Lower lobe of right lung (tissue), 2 donors: ENCODE measurements around the gene OCIAD1. TPM values are rescaled to one million over a fixed set of nuclear protein-coding genes. Genes with fewer than 3 reads are reported as not detected.

ENCODE experiments used
- ATAC-seq, 2 donors: fragments of 200-7000 bp; cut with Tn5 transposase; one replicate each; pipeline ENCODE4 v1.9.1; 2020 to 2022; ENCODE audit warnings: mild to moderate bottlenecking in 2 of 2, moderate library complexity in 2 of 2
- DNase-seq: peaks from one replicate; pipeline ENCODE4 v3.0.0-alpha.2; 2020
- H3K27ac ChIP-seq: fragments of 200-600 bp; one replicate; pipeline ENCODE4 v1.8.0; 2022
- H3K27me3 ChIP-seq: fragments of 200-600 bp; one replicate; pipeline ENCODE4 v1.8.0; 2022; ENCODE audit warnings: low read depth
- H3K36me3 ChIP-seq: fragments of 200-600 bp; one replicate; pipeline ENCODE4 v1.8.0; 2022; ENCODE audit warnings: mild to moderate bottlenecking
- H3K4me1 ChIP-seq: fragments of 200-600 bp; one replicate; pipeline ENCODE4 v1.8.0; 2022
- H3K4me3 ChIP-seq: fragments of 200-600 bp; one replicate; pipeline ENCODE4 v1.8.0; 2022; ENCODE audit warnings: mild to moderate bottlenecking
- H3K9me3 ChIP-seq: fragments of 200-600 bp; one replicate; pipeline ENCODE4 v1.8.0; 2022
- intact Hi-C: fragments of 100-400 bp; cut with DNase I; formaldehyde crosslinking; loops from one replicate; pipeline ENCODE4 v1.11.0; 2022
- total RNA-seq: library from RNA; stranded (reverse); fragmentation: NEBNext Ultra II Directional; extraction: Animal tissue kit (Norgen Biotek cat#: 25700); gene quantifications from one replicate; pipeline ENCODE4 v1.2.1, GENCODE V29; 2021
- TF ChIP-seq, protein P1 (sequence below): fragments of 200-600 bp; IDR thresholded peaks from one replicate; pipeline ENCODE4 v1.8.0; 2022; ENCODE audit warnings: antibody characterized with exemption, mild to moderate bottlenecking
- donor health status: DM: no; HTN: yes; CAD: no; lungs with severe emphysema.

Gene OCIAD1
- total RNA-seq, 1 donor from 2014 or later: 101 TPM

DNA sequence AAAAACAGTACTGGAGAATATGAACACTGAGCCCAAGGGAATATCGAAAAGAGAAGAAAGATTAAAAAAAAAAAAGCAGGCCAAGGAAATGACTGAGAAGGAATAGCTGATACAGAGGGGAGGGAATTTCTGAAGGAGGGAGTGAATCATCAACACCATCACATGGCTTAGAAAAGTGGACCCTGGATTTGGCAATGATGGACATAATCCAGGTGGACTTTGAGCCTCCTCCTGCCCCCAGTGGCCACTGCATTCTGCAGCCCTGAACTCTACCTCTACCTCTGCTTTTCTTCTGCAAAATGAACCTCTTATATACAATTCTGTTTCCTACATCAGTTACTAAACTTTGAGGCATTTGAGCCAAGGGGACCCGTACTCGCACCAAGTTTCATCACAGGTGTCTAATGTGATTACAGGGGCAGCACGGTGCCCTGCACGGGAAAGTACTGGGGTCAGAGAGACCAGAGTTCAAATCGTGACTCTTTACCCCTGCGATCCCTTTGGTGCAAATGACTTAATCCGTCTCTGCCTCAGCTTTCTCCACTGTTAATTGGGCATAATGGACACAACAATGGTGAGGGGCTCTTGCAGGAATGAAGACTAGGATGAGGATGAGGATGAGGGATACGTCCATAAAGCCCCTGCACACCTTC is 74.6 kb downstream of the OCIAD1 start:
- Histone ChIP-seq H3K27ac (no peak overlapping the region), H3K36me3 (peaks cover 20% of the 10 kb centered on the region), H3K9me3 (no peaks in the 10 kb centered on the region), H3K4me1 (peaks cover 19% of the 10 kb centered on the region), H3K27me3 (no peaks in the 10 kb centered on the region), H3K4me3 (peak overlapping the region; percentile 76)
- no peak for ATAC-seq
- TF ChIP-seq, protein P1, sequence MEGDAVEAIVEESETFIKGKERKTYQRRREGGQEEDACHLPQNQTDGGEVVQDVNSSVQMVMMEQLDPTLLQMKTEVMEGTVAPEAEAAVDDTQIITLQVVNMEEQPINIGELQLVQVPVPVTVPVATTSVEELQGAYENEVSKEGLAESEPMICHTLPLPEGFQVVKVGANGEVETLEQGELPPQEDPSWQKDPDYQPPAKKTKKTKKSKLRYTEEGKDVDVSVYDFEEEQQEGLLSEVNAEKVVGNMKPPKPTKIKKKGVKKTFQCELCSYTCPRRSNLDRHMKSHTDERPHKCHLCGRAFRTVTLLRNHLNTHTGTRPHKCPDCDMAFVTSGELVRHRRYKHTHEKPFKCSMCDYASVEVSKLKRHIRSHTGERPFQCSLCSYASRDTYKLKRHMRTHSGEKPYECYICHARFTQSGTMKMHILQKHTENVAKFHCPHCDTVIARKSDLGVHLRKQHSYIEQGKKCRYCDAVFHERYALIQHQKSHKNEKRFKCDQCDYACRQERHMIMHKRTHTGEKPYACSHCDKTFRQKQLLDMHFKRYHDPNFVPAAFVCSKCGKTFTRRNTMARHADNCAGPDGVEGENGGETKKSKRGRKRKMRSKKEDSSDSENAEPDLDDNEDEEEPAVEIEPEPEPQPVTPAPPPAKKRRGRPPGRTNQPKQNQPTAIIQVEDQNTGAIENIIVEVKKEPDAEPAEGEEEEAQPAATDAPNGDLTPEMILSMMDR: no peak
- intact Hi-C loops: no loop called here
- no peak for DNase-seq

DNA sequence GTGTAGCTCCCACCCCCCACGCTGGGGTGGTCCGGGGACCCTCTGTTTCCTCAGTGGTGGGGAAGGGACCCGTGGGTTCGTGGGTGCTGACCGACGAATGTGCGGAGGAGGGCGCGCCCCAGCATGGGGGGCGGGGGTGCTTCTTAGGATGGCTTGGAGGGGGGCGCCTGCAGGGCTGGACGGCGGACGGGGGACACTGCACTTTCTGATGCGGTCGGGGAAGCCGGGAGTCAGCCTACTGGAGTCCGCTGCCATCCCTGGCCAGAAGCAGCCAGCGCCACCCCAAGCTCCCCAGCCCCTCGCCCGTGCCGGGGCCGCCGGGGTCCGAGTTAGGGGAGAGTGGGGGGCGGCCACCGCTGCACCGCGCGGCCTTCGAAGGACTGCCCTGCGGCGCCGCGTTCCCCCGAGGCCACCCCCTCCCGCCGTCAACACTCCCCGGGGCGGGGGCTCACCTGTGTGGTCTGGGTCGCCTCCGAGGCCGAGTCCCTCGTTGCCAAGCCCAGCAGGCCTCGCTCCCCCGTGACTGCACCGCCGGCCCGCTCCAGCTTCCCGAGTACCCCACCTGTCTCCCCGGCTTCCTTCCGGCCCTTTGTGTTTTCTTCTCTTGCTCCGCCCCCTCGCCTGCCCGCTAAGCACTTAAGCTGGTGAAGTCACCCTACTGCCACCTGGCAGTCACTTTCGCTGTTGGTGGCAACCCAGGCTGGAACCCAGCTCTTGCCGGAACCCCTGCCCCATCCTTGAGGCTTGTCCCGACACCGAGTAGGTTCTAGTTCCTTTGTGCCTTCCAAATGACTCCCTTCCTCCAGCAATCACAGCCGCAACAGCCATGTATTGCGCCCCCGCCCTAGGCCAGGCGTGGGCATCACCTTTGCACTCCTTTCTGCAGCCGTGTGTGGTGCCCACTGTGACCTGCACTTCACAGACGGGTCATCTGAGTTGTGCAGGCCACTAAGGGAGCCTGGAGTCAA is 75.6 kb downstream of the OCIAD1 start, which contains the start of gene OCIAD2:
Gene OCIAD2 (minus strand): TSS at position 569 of the 968 bp plus-strand sequence. CDS start 2,225 bp downstream, outside the sequence.
- peak within 1 kb of the TSS; percentile 76 for H3K4me3 ChIP-seq
- TF ChIP-seq, protein P1: peak; percentile 19
- intact Hi-C loops: no loop called here
- no peaks in the 10 kb centered on the region for H3K27me3 ChIP-seq
- DNase-seq: peak; percentile 86
- peaks cover 19% of the 10 kb centered on the region for H3K4me1 ChIP-seq
- ATAC-seq: peak; percentile 91 to 96
- peak within 1 kb of the TSS; percentile 77 for H3K27ac ChIP-seq
- no peaks in the 10 kb centered on the region for H3K9me3 ChIP-seq
- H3K36me3 ChIP-seq: peaks cover 11% of the 10 kb centered on the region

DNA sequence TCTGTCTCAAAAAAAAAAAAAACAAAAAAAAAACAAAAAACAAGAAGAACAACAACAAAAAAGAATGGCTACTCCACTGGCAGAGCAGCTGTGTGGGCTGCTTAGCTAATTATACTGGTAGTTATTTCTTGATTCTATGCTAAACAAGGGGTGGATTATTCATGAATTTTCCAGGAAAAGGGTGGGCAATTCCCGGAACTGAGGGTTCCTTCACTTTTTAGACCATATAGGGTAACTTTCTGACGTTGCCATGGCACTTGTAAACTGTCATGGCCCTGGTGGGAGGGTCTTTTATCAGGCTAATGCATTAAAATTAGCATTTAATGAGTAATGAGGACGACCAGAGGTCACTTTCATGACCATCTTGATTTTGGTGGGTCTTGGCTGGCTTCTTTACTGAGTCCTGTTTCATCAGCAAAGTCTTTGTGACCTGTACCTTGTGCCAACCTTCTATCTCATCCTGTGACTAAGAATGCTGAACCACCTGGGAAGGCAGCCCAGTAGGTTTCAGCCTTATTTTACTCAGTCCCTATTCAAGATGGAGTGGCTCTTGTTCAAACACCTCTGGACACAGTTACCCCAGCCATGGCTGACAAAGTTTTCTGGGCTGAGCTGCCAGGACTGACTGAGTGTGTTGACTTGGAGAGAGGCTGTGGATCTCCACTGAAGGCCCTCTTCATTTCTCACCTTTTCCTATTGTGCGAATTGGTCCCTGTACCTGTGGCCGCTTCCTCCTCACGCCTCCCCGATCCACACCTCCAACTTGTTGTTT is 77.0 kb downstream of the OCIAD1 start:
- Histone ChIP-seq H3K27me3 (no peaks in the 10 kb centered on the region), H3K9me3 (no peaks in the 10 kb centered on the region), H3K27ac (no peak overlapping the region), H3K4me3 (no peak overlapping the region), H3K4me1 (peaks cover 19% of the 10 kb centered on the region), H3K36me3 (peaks cover 2% of the 10 kb centered on the region)
- no peak for ATAC-seq
- TF ChIP-seq, protein P1: no peak
- intact Hi-C loops: no loop called here
- no peak for DNase-seq

DNA sequence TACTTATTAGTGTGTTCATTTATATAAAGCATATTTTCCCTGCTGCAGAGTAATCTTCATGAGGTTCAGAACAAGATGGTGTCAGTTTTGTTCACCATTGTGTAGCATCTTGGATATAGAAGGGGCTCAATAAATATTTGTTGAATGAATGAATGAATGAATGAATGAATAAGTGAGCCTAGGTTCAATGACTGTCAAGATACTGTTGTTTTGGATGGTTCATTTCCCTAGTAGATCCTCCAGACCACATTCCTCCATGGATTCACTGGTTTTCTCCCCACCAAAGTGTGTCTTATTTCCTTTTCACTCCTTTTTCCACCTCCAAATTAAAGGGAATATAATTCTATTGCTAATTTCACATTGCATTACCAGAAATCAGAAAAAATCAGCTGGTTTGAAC is 77.8 kb downstream of the OCIAD1 start:
- ATAC-seq (no peak), DNase-seq (no peak)
- Histone ChIP-seq H3K4me3 (no peak overlapping the region), H3K4me1 (peaks cover 19% of the 10 kb centered on the region), H3K27ac (no peak overlapping the region), H3K36me3 (no peaks in the 10 kb centered on the region), H3K9me3 (no peaks in the 10 kb centered on the region), H3K27me3 (no peaks in the 10 kb centered on the region)
- TF ChIP-seq, protein P1: no peak
- intact Hi-C loops: no loop called here

DNA sequence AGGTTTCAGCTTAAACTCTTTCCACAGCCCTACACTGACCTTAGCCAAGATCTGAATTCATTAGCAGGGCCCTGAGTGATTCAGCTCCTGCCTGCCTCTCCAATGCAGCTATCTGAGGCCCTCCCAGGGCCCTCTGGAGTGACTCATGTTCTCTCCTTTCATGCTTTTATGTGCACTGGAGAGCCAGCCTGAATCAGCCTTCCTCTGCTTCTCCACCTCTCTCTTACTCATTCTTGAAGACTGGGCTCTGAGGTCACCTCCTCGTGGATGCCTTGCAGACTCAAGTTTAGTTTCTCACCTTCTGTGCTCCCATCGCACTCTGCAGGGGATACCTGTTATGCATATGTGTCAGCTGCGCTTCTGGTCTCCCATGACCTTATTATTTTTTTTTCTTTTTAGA is 78.8 kb downstream of the OCIAD1 start:
- Histone ChIP-seq H3K4me1 (peaks cover 19% of the 10 kb centered on the region), H3K4me3 (no peak overlapping the region), H3K36me3 (no peaks in the 10 kb centered on the region), H3K27ac (no peak overlapping the region), H3K27me3 (no peaks in the 10 kb centered on the region), H3K9me3 (no peaks in the 10 kb centered on the region)
- ATAC-seq (peak in 1 of 2 donors; percentile 6), DNase-seq (no peak)
- intact Hi-C loops: no loop called here
- TF ChIP-seq, protein P1: no peak
